GM19240 (cell line): ENCODE measurements around the gene SLC5A3.

Experiments used
- DNase-seq: peaks from one replicate; pipeline ENCODE4 v3.0.0; 2011; ENCODE audit warnings: low spot score; ENCODE audit not compliant: insufficient read length

SLC5A3 gene

GRCh38 chr21:34073032-34073748 is at the start of gene SLC5A3, which contains the start of gene MRPS6:
Gene SLC5A3 (plus strand): TSS chr21:34073578. CDS start chr21:34095199, 21,621 bp downstream.
Gene MRPS6 (plus strand): TSS chr21:34073578. CDS start chr21:34073701, 123 bp downstream.
- DNase-seq, result peak; percentile 81

GRCh38 chr21:34023691-34024373 is 49.5 kb upstream of the SLC5A3 start:
- no peak for DNase-seq

- no peak for DNase-seq
These were observed 49.0 kb upstream of the SLC5A3 start for GRCh38 chr21:34024374-34024693.

GRCh38 chr21:34027721-34028461 is 45.5 kb upstream of the SLC5A3 start:
- DNase-seq, result no peak

GRCh38 chr21:34029743-34030528 is 43.4 kb upstream of the SLC5A3 start:
- peak; percentile 69 for DNase-seq

- DNase-seq, result no peak
These were observed 41.5 kb upstream of the SLC5A3 start for GRCh38 chr21:34031835-34032370.

- DNase-seq, result no peak
These were observed 38.9 kb upstream of the SLC5A3 start for GRCh38 chr21:34034369-34035014.

- DNase-seq, result no peak
These were observed 37.6 kb upstream of the SLC5A3 start for GRCh38 chr21:34035619-34036354.

- no peak for DNase-seq
These were observed 36.2 kb upstream of the SLC5A3 start for GRCh38 chr21:34037009-34037795.

- no peak for DNase-seq
These were observed 33.5 kb upstream of the SLC5A3 start for GRCh38 chr21:34039678-34040382.

- DNase-seq, result no peak
These were observed 30.6 kb upstream of the SLC5A3 start for GRCh38 chr21:34042735-34043134.

GRCh38 chr21:34043333-34043732 is 30.0 kb upstream of the SLC5A3 start:
- DNase-seq, result no peak

GRCh38 chr21:34046917-34047316 is 26.5 kb upstream of the SLC5A3 start:
- no peak for DNase-seq

GRCh38 chr21:34047835-34048234 is 25.5 kb upstream of the SLC5A3 start:
- no peak for DNase-seq

GRCh38 chr21:34052171-34052570 is 21.2 kb upstream of the SLC5A3 start:
- no peak for DNase-seq

- no peak for DNase-seq
These were observed 19.1 kb upstream of the SLC5A3 start for GRCh38 chr21:34054259-34054658.

GRCh38 chr21:34055615-34056014 is 17.8 kb upstream of the SLC5A3 start:
- no peak for DNase-seq

GRCh38 chr21:34061983-34062382 is 11.4 kb upstream of the SLC5A3 start:
- no peak for DNase-seq

- DNase-seq, result no peak
These were observed 8.4 kb upstream of the SLC5A3 start for GRCh38 chr21:34065027-34065426.
